HG03575 (cell line): ENCODE results near the gene KIF25.
"Not testable (repeated sequence)": the region's sequence is repeated elsewhere in the genome, so short reads cannot be mapped to it uniquely, and the experiment has no call there.

Experiments
- ATAC-seq: cut with Tn5 transposase; IDR thresholded peaks from one replicate; pipeline ENCODE4 v1.9.1; 2021; ENCODE audit not compliant: unreplicated experiment, insufficient number of reproducible peaks, low FRiP score; ENCODE audit errors: extremely low read depth

KIF25 gene

DNA sequence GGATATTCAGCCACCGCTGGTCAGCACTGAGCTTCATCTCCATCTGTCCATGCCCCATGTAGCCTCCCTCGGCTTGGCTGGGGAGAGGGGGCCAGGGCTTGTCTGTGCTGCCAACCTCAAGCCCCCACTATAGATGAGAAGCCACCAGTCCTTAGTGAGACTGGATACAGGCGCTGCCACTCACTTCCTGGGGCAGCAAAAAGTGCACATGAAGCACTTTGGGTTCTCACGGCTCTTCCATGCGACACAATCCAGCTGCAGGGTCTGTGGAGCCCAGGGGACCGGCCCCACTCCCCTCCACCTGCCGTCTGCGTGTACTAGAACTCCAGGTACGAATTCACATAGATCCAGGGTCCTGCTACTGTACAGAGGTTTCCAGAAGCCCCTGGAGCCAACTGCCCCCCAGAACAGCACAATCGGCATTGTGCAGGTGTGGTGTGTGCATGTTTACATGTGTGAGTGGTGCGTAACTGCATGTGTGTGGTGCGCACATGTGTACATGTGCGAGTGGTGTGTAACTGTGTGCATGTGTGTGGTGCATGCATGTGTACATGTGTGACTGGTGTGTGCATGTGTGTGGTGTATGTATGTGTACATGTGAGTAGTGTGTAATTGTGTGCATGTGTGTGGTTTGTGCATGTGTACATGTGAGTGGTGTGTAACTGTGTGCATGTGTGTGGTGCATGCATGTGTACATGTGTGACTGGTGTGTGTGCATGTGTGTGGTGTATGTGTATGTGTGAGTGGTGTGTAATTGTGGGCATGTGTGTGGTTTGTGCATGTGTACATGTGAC, 76.7 kb downstream of the KIF25 start:
- no peak for ATAC-seq

DNA sequence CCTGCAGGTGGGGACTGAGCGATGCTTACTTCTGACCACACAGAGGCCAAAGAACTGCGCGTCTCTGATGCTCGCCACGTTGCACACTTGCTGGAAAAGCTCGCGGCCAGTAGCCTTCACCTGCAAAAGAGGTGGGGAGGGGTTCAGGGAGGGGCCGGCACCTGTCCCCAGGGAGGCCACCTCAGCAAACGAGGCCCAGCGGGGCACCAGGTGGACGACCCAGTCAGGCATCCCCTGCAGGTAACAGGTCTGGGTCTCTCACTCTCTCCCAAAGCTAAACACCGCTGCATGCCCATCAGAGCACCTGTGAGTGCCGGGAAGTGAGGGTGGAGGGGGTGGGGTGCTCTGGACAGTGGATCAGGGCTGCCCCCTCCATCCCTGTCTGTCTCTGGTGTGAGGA, 77.7 kb downstream of the KIF25 start:
- no peak for ATAC-seq

DNA sequence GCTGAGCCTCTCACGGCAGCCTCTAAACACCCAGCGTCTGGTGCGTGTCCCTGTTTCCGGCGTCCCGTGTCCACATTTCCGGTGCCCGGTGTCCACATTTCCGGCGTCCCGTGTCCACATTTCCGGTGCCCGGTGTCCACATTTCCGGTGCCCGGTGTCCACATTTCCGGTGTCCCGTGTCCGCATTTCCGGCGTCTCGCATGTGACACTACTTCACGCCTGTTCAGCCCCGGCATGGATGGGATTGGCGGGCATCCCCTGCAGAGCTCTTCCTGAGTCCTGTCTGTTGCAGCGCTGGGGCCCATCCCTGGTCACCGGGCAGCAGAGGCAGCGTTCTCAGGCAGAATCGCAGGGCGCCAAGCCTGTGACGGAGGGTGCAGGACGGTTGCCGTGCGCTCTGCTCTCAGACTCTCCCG, 78.3 kb downstream of the KIF25 start:
- ATAC-seq: no peak

DNA sequence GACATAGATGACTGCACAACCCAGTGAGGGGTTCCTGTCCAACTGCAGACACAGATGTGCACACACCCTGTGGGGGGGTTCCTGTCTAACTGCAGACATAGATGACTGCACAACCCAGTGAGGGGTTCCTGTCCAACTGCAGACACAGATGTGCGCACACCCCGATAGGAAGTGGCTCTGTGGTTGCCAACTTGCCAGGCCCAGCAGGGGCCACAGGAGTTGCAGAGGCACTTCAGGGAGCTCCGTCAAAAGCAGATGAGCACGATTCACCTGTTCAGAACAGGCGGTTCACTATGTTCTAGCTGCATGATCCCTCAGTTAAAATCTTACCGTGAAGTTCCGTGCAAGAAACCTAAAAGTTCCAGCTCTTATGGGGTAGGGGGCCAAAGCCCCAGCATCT, 79.9 kb downstream of the KIF25 start:
- ATAC-seq: not testable (repeated sequence)

DNA sequence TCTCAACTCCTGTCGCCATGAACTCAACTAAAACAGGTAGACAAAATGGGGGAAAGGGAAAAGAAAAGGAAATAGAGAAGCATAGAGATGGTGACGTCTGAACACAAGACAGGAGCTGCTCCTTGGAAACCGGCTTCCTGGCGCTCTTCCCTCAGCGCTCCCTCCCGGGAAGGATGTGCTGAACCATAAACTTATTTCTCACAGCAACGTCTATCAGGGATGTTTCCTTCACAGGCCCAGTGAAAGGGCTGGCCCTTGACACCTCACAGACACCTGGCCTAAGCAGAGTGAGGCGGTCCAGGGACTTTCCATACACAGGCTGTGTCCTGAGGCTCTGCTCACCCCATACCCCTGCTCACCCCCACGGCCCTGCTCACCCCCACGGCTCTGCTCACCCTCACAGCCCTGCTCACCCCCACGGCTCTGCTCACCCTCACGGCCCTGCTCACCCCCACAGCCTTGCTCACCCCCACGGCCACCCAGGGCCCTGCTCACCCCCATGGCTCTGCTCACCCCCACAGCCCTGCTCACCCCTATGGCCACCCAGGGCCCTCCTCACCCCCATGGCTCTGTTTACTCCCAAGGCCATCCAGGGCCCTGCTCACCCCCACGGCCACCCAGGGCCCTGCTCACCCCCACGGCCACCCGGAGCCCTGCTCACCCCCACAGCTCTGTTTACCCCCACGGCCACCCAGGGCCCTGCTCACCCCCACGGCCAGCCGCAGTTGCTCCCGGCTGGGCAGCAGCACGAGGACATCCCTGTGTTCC, 80.9 kb downstream of the KIF25 start:
- ATAC-seq: no peak

DNA sequence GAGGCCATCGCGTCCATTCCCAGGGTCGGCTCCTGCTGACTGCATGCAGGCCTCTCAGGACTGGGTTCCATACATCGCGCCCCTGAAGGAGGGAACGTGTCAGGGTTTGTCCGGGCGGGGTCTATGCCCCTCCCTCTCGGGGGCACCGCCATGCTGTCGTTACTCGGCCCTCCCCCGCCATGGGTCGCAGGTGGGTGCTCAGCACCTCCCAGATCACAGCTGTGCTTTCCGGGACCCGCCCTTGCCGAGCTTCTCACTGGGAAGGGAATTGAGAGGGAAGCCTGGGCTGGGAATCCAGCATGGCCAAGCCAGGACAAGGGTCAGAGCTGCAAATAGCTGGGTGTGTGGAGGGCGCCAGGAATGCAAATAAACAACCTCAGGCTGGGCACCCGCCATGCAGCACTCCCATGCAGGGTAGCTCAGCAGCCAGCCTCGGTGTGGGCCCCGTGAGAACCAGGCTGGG, 81.5 kb downstream of the KIF25 start, which contains the start of gene FRMD1:
FRMD1 (minus strand) TSS at position 270 of the 463 bp plus-strand sequence; CDS start at position 152, 118 bp downstream.
- no peak for ATAC-seq

DNA sequence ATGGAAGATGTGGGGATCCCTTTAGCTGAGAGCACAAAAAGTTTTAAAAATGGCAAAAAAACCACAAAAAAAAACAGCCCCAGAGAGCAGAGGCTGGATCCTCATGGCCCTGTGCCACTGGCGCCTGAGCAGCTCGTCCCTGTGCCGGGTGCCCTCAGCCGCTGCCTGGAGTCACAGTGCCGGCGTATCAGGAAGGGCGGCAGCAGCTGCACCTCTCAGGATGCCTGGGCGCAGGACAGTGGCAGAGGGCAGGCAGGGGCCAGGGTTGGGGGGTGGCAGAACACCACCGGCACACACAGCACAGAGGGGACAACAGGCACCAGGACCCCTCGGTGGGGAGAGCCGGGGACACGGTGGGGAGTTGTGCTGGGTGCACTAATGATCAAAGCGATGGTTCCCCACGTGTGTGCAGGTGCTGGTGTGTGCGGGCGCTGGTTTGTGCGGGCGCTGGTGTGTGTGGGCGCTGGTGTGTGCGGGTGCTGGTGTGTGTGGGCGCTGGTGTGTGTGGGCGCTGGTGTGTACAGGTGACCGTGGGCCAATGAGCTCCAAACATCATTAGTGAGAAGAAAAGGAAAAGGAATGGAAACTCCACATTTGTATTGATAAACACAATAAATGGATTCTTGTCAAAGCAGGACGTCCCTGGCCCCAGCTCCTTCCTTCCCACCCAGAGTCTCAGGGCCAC, 83.1 kb downstream of the KIF25 start:
- ATAC-seq: no peak

DNA sequence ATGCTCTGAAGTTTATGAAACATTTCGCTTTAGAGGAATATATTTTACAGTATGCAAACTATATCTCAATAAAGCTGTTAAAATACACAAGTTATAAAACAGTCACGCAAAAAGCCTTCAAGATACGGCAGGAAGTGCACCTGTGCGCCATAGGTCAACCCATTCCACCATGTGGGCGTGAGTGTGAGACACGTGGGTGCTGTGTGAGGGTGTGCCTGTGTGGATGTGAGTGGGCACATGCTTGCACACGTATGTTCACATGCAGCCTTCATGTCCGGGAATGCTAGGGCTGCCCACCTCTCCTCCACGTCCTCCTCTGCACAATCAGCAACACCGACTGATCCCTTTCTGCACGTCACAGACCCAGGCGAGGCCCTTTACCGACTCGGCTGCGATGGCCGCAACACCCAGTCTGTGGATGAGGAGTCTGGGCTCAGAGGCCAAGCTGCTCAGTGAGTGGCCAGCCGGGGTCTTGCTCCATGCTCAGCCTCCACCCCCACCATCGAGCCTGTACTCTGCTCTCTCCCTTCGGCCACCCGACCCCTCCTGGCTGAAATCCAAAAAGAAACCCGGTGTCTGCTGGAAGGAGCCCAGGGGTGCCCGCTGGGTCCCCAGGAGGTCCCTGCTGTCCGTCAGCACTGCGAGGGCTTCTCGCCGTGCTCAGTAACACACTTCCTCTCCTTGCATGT, 84.5 kb downstream of the KIF25 start:
- no peak for ATAC-seq

DNA sequence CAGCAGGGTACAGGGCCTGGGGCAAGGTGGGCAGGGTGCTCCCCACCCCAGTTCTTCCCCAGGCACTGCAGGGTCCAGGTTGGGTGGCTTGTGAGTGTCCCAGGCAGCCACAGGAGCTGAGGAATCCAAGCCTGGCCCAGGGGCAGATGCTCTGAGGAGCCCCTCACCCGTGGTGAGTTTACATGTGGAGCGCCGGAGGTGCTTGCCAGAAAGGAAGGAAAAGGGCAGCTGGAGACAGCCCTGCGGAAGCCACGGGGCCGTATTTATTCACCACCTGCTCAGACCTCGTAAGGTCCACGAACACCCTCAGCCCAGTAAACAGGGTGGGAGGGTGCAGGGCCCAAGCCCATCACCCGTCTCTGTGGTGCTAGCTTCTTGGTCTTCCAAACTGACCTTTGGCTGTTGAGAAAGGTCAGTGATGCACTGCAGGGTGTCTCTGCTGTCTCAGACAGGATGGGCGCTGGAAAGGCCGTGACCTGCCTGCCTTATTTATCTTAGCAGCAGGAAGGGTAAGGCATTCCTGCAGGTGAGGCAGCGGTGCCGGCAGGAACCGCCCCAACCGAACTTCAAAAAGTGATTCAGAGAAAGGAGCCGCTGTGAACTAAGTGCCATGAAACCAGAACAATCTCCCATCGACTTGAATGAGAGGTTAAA, 85.5 kb downstream of the KIF25 start:
- no peak for ATAC-seq

DNA sequence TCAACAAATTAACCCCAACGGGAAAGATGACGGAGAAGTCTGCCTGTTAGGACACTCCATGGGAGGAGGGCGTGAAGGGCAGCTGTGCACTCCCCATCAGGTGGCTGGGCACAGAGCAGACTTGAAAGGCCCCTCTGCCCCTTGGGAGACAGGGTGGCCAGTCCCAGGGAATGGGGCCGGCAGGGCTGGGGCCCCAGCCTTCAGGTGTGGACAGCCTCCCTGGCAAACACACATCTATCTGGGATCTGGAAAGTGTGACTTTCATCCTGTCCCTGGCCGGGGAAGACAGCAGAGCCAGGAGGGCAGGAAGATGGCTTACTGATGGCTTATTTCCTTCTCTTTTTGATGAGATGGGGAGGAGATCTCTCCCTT, 86.0 kb downstream of the KIF25 start:
- no peak for ATAC-seq

DNA sequence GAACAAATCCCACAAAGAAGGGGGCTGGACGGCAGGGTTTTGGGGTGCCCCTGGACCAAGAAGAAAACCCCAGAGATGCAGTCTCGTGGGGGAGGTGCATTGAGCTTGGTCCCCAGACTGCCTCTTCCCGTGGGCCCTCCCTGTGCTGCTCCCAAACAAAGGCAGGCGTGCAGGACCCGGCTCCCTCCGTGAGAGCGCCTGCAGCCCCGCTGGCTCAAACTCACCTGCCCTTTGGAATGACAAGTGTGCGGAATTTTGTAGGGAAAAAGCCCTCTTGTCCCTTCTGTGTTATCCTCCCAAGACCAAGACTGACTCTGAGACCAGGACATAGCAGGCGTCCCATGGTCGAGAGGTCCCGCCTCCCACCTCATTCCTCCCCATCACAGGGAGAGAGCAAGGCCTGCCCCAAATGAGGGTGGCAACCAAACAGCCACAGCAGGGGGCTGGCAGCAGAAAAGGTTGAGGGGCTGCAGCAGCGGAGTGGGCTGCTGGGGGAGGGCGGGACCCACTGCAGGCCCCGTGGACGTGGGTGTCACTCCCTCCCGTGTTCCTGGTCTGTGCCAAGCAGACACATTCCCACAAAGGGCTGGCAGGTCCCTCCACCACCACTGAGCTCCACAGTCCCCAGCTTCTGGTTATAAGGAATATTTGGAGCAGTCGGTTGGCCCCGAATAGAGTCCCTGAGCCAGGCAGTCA, 87.1 kb downstream of the KIF25 start:
- no peak for ATAC-seq

DNA sequence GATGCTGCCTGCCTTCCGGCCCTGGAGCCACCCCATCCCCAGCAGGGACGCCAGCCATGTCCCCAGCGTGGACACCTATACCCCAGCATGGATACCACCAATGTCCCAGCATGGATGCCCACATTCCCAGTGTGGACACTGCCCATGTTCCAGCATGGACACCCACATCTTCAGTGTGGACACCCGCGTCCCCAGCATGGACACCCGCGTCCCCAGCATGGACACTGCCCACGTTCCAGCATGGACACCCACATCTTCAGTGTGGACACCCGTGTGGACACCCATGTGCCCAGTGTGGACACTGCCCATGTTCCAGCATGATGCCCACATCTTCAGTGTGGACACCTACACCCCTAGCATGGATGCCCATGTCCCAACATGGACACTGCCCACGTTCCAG, 88.6 kb downstream of the KIF25 start:
- ATAC-seq: no peak

DNA sequence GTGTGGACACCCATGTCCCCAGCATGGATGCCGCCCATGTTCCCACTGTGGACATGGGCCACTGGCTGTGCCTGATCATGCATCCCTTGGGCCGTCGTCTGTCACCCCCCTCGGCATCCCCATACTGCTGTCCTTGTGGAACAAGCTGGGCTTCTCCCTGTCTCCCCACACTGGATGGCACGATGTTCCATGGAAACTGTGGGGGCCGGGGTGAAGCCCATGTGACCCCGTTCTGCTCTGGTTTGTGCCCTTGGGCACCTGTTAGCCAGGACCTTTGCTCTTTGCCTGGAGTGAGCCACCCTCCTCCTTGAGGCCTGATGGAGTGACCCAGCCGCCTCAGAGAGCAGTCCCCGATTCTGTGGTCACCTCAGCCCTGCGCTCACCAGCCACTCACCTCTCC, 89.1 kb downstream of the KIF25 start:
- no peak for ATAC-seq

DNA sequence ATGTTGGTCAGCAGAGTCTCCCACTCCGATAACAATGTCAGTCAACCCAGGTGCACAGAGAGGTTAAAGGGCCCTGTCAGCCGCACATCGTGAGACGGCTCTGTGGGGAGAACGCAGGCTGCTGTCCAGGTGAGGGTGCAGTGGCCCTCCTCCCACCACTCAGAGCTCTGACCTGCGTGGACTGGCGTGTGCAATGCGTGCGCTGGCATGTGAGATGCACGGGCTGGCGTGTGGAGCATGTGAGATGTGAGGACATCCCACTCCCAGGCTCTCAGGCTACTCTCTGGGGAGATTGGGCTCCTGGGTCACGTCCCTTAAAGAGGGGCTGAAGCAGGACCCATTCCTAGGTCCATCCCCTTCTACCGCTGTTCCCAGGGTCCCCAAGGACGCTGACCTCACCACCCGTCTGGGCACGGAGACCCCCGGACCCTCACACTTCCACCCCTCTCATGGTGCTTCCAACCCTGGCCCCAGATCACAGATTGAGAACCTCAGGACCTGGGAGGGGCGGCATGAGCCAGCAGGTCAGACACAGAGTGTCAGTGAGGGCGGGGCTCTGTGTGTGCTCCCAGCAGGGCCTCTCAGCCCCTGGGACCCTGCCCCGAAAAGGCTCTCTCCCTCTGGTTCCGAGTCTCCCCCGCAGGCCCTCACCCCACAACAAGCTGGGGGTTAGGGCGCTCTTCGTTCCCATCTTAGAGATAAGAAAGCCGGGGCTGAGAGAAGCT, 90.1 kb downstream of the KIF25 start:
- no peak for ATAC-seq

DNA sequence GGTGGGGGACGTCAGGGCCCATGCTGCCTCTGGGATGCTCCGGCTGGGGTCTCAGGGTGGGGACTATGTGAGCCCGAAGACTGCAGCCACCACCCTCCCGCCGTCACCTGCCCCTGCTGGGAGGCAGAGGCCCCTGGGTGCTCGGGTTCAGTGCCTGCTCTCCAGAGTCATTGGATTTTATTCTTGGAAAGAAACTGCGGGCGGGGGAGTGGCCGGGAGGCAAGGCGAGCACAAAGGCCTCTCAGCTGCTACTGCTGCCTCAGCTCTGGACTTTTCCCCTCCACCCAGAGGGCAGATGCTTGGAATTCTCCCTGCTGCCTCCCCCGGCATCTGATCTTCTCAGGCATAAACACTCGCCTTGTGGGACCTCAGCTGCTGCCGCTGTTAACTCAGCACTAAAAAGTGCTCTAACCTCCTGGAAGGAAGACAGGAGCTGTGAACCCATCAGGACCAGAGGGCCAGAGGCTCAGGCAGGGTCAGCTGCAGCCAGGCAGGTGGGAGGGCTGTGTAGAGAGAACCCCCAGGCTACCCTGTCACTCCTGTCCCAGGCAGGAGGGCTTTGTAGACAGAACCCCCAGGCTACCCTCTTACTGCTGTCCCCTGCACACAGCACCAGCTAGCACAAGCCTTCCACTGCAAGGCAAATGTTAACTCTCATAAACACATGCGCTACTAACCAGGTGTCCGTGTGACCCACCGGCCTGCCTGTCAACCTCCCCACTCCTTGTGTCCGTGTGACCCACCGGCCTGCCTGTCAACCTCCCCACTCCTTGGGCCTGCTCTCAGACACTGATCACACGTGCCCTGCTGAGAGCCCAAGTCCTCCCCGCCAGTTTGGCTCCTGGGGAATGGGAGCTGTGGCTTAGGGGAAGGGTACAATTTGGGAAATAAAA, 90.9 kb downstream of the KIF25 start:
- no peak for ATAC-seq

DNA sequence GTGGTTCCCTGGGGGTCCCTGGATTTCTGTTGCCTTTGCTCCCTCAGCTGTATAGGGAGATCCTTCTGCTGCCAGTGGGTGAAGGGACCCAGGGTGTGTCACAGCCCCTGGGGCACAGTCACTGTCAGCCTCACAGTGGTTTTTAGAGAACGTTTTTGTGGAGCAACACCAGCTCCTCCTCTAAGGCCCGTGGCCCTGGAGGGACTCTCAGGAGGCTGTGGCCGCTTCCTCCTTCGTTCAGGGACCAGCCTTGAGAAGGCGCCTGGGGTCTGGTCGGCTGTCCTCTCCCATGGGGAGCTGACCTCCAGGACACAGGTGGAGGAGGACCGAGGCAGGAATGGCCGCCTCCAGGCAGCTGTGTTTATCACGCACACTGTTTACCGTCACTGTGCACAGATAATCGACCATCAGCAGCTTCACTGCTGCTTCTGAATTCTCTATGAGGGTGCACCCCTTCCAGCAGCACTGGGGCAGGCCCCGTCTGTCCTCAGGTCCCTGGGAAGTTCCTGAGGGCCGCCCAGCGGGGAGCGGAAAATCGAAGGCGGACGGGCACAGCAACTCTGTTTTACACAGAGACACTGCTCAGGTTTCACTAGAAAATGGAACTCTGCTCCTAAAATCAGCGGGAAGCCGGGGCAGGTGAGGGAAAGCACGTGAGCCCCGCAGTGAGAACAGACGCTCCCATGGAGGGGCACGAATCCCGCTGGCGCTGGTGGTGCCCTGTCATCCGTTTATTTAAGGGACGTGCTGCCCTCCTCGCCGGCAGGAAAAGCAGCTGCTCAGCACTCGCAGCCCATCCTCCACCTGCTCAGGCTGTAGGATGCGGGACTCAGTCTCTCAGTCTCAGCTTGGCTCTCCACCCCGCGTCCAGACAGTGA, 92.0 kb downstream of the KIF25 start:
- ATAC-seq: no peak
